DLD1 (cell line): ENCODE results near the gene PRLH.
"Not testable (repeated sequence)": the region's sequence is repeated elsewhere in the genome, so short reads cannot be mapped to it uniquely, and the experiment has no call there.

Experiments
- in situ Hi-C: cut with HindIII; loops from 2 replicates; pipeline ENCODE4 v1.10.0; 2017; ENCODE audit warnings: low sequenced_read_pairs

The PRLH gene

DNA sequence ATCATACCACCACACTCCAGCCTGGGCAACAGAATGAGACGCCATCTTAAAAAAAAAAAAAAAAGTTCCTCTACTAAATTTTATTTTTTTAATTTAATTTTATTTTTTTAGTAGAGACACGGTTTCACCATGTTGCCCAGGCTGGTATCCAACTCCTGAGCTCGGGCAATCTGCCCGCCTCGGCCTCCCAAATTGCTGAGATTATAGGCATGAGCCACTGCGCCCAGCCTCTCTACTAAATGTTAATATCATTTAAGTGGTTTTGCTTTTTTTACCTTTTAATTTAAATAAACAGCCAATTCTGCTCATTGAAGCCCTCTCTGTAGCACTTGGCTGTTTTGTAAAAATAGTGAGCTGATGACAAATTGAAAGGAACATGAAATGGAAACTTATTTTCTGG is 15.0 kb downstream of the PRLH start:
- in situ Hi-C loops: no loop called here

DNA sequence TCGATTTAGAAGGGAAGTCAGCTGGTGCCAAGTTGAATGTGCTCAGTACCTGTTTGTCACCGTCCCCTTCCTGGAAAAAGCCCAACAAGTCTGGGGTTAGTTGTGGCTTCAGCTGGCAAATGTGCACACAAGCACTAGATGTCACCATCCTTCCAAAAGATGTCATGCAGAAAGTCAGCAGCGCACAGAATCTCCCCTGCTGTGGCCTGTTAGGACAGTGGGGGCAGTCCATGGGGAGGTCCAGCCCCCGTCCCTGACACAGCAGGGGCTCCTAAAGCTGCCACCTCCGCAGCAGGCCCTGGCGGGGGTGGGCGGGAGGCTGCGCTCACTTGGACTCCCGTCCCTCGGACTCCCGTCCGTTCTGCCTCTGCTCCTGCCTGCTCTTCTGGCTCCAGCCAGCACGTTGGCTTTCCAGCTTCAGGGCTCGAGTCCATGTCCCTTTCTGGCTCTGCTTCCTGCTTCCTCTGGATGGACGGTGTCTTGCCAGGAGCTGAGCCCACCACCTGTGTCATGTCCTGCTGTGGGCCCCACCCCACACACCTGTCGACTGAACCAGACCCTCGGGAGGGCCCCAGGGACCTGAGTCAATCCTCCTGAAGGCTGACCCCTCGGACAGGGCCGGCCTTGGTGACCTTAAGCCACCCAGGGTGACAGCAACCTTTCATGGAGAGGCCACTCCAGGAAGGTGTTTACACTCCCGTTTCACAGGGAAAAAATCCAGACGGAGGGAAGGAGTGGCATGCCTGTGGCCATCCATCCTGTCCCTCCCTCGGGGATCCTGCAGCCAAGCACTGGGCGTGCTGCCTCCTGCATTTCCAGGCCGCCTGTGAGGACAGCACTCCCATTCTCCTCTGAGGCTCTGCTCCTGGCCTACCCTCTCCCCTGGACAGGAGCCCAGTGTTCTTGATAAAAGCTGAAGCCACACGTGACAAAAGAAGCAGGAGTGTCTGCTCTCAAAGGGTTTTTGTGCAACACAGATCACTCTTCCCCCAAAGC is 15.7 kb downstream of the PRLH start:
- in situ Hi-C loops: no loop called here

DNA sequence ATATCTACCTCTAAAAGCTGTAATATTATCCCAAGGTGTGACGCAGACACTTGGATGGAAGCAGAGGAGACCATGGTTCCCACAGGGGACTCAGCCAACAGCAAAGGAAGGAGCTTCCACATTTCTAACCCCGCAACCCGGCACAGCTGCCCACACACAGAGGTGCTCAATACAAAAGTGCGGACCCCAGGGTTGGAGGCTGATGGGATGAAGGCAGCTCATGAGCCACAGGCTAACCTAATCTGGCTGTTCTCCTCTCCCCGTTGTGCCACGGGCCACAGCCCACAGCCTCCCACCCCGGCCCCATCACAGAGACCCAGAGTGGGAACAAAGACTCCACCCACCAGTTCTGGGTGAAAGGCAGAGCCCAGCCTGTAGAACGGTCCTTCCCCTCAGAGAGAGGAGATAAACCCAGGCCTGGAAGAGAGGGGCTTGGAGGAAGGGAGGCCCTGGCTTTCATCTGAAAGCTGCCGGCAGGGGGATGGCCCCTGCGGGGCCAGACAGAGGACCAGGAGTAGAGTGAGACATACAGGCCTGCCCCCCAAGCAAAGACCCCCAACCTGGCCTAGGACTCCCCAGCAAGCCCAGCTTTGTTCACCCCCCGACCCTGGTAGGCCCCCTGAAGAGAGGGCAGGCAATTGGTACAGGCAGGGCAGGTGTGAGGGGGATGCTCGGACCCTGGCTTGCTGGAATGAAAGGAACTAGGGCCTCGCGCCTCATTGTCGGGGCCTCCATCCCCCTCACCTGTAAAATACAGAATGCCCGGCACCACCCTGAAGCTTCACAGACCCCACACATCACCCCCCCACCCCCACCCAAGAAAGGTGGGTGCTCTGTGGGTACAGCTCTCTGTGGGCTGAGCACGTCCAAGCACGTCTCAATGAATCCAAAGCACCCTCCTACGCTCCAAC is 17.3 kb downstream of the PRLH start:
- in situ Hi-C loops: no loop called here

DNA sequence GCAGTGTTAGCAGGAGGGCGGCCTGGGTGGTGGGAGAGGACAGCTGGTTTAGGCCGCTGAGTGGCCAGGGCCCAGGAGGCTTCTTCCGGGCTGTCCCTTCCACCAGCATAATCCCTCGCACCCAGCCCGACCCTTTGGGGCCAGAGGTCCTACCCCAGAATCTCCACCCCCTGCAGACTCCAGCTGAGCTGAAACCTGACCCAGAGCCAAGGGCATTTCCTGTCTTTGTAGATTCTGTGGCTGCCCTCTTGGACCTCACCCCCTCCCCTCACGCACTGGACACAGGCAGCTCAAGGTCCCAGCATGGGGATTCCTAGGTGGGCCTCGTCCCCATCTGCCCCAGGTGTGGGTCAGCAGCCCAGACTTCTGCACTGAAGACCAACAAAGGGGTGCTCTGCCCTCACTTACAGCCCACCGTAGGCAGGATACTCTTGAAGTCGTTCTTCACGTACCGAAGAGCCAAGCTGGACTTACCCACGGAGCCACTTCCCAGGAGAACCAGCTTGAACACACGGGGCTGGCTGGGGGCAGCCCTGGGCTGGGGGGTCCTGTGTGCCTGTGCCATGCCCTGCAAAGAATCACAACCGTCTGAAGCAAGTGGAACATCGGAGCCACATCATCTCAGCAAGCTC is 19.3 kb downstream of the PRLH start:
- in situ Hi-C loops: no loop called here

DNA sequence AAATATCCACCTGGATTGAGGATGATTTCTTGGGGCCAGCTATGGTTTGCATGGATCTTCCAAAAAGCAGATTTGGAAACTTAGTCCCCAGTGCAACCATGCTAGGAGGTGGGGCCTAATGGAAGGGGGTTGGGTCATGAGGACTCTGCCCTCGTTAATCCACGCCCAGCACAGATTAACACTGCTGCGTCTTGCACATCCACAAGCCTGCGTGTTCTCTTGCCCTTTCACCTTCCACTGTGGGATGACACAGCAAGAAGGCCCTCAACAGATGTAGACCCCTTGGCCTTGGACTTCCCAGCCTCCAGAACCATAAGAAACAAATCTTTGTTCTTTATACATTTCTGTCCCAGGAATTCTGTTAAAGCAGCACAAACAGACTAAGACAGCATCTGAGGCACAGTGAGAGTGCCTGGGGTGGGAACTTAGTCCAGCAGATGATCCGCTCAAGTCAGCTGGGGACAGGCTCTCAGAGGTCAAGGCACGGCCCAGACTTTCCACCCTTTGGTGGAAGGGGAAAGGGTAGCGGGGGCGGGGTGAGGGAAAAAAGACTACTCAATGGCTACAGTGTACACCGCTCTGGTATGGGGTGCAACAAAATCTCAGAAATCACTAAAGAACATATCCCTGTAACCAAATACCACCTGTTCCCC is 21.8 kb downstream of the PRLH start:
- in situ Hi-C loops: no loop called here

DNA sequence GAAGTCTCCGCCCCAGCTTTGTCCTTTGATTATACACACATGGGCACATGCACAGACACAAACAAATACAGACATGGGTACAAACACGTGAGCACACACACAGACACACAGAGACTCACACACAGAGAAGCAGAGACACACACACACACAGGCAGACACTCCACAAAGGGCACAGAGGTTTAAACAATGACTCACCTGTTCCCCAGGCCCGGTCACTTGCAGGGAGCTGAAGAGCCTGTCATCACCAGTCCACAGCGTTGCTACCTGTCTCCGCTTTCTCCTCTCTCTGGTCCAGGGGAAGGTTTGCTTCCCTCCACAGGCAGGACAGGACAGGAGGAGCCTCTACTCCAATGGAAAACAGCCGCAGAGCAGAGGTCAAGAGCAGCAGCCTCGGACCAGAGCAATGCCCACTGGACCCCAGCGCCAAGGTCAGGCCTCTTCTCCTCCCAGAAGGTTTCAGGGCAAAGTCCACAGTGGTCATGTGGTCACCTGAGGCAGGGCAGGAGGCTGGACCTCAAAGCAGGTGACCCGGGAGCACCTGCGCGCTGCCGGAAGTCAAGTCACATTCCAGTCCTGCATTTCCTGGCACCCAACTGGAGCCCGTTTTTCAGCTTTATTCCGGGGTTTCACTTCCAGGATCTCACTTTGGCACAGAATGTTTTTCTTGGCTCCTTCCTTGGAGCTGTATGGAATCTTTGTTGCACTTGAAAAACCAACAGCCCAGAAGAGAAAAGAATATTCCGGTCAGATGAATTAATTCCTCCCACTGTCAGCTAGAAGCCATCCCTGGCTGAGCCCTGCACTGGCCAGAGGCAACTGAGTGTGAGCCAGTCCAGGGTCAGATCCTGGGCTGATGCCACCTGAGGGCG is 24.1 kb downstream of the PRLH start, which contains the start of gene RAB17:
RAB17 (minus strand) TSS at position 463 of the 869 bp plus-strand sequence. CDS start 4,580 bp downstream, outside the sequence.
- in situ Hi-C loops: no loop called here

DNA sequence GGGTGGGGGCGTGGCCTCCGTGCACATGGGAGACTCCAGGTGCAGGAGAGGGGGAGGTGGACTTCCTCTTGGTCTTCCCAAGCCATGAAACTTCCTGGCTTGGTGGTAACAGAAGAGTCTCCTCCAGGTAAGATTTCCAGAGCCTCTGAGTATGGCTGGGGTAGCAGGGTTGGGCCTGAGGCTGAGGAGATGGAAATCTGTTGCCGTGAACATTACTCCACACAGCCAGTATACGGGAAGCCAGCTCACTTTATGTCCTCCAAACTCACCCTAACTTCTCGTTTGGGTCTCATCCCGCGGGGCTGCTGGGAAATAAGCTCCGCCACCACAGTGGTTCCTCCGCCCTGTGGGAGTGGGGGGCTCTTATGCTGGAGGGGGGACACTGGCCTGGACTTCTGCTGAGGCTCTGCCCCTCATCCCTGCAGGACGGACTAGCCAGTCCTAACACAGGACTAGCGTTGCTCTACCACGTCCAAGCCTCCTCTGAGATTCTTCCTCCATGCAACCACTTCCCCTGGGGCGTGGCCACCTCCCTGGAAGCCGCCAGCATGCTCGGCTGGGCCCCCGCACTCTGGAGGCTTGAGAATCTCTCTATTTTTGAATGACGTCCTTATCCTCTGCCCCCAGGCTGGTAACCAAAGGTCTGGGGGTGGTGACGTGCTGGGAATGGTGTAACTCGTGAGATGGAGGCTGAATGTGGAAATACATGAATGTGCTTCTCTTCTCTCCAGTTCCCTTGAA is 24.9 kb downstream of the PRLH start:
- in situ Hi-C loops: no loop called here

DNA sequence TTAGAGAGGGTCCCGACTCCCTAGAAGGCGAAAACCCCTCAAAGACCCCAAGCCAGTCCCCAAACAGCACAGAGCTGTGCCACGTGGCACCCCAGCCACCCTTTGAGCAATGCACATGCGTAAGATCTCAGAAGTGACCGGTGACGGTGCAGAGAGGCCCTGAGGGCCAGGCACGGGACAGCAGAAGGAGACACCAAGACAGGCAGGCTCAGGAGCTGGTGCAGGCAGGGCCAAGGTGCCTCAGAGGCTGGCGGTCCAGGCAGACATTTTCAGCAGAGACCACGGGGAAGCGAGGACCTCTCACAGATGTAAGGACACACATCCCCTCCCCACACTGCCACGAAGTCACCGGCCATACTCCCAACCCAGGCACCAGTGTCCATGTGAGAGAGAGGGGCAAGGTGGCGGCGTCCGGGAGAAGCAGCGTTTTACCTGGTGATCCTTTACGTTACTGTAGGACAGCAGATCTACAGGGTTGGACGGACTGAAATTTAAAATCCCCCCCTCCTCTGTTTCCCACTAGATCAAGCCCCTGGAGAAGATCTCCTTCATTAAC is 26.1 kb downstream of the PRLH start:
- in situ Hi-C loops: no loop called here

DNA sequence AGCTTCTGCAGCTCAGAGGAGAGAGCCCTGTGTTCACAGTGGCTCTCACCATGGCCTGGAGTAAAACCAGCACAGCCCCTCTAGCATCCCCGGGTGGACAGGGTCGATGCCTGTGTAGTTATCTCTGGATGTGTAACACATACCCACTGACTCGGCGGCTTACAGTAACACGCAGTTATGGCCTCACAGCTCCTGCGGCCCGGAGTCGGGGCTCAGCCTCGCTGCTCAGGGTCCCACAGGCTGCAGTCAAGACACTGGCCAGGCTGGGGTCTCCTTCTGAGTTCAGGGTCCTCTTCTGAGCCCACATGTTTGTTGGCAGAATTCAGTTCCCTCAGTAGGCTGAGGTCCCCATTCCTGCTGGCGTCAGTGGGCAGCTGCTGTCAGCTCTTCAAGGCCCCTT is 26.7 kb downstream of the PRLH start:
- in situ Hi-C loops: no loop called here

DNA sequence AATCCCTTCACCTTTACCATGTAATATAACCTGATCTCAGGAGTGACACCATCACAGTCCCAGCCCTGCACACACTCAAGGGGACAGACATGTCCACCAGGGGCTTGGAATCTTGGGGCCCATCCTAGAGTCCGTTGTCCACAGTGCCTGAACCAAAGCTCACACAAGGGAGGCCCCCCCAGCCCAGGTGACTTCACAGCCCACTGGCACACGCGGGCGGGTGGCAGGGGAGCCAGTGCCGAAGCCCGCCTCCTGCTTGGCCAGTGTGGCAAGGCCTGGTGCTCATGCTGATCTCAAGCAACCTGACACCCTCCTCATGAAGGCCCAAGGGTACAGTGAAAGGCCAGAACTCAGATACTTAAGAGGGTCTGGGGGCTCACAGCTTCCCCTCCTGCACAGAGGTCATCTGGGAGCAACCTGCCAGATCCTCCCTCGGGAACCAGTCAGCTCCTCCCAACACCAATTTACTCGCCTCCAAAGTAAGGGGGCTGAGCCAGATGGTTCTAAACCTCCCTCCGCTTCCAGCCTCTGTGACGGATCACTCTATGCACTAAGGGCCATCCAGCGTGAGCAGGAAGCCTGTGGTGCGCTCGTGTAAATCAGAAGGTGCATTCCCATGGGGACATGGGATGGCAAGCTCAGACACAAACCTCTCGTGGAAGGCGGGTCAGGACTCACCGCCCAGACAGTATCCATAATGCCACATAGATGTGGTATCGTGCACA is 27.4 kb downstream of the PRLH start:
- in situ Hi-C loops: no loop called here

DNA sequence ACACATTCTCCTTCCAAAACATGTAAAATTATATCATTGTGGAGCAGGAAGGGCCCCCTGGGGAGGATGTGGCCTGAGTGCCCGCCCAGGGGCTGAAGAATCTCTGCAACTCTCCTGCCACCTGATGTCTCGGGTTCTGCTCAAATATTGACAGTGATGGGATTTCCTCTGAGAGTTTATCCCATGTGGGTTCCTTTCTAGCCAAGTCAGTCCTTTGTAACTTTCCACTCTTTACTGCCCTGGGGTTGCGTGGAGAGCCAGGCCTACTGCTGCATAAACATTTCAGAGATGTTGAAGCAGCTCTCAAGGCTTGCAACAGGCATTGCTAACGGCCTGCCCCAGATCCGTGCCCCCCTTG is 28.1 kb downstream of the PRLH start:
- in situ Hi-C loops: no loop called here

DNA sequence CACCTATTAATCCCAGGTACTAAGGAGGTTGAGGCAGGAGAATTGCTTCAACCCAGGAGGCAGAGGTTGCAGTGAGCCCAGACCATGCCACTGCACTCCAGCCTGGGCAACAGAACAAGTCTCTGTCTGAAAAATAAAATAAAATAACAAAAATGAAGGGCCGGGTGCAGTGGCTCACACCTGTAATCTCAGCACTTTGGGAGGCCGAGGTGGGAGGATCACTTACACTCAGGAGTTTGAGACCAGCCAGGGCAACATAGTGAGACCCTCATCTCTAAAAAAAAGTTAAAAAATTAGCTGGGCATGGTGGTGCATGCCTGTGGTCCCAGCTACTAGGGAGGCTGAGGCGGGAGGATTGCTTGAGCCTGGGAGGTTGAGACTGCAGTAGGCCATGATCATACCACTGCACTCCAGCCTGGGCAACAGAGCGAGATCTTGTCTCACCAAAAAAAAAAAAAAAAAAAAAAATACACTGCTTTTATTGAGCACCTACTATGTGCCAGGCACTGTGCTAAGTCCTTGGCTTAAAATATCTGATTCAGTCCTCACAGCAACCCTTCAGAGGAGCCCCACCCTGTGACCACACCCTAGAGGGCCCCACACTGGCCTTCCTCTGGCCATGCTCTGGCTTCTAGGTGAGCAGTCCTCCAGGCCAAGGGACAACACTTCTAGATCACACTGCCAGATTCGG is 29.6 kb downstream of the PRLH start:
- in situ Hi-C loops: not testable (repeated sequence)

DNA sequence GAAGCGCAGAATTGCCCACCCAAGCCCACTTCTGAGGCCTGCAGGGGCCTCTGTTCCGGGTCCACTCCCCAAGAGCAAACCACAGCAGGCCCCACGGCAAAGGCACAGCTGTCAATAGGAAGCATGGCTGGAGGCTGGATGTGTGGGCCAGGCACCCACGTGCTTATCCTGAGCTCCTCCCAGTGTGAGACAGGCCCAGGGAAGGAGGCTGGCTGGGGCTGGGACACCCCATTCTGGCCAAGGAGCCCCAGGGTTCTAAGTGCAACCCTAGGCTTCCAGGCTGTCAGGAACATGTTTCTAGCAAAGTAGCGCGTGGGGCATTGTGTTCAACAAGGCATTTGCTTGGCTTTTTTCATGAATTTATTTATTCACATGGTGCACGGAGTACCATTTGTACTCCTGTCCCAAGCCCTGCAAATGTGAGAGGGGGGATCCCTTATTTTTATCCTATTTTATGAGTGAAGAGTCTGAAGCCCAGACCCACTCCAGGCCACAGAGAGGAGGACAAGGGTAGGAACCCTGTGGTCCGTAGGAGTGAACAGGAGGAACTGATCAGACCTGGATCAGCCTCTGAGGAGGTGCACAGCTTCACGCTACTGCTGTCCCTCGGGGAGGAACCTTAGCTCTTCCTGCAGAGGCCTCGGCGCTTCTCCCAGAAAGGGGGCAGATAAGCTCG is 30.3 kb downstream of the PRLH start:
- in situ Hi-C loops: no loop called here

DNA sequence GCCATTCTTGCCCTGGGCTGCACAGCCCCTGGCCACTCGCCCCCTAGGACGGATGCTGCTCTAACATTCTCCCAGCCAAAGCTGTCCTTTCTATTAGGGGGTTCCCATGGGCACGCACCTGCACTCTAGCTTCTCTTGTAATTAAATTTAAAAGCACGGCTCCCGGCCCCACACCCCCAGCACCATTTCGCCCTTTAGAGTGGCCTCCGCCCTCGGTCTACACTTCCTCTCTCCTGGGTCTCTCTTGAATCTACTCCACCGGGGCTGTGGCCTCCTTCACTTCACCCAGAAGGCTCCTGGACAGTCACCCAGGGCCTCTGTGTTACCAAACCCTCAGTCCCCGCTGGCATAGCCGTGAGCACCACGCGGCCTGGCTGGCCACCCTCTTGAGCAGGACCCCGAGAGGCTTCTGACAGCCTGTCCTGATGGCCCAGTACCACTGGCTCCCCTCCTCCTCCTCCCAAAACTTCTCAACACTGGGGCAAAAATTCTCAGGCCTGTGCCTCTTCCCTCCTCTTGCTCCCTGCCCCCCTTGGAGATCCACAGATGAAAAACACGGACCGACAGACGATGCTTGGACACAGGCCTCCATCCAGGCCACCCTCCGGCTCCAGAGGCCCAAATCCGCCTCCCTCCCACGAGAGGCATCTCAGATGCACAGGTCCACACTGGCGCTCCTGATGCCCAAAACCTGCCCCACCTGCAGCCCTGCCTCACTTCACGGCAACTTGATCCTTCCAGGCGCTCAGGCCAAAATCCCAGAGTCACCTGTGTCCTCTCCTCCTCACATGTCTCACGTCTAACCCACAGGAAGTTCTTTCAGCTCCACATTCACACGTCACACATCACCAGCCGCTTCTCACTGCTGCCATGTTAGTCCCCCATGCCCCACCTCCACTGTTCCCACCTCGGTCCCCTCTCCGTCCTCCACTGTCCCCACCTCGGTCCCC is 31.1 kb downstream of the PRLH start:
- in situ Hi-C loops: no loop called here

DNA sequence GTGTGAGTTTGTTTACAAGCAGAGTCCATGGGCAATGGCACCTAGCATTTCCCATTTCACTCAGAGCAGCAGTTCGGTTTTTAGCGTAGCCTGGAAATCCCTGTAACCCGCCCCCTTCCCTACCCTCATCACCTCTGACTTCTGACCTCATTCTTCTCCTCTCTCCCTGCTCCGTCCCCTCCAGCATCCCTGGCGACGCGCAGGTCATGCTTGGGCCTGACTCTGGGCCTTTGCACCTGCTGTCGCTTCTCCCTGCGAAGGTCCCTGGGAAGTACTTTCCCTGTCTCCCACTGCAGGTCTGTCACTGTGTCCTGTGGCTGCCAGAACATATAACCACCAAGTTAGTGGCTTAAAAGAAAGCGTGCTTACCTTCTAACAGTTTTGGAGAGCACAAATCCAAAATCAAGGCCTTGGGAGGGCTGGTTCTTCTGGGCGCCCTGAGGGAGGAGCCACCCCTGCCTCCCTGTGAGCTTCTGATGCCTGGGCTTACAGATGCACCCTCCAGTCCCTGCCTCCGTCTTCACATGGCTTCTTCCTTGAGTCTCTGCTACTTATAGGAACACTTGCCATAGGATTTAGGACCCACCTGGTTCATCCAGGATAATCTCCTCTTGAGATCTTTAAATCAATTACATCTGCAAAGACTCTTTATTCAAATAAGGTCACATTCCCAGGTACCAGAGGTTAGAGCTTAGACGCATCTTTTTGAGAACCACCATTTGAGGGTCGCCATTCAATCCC is 32.3 kb downstream of the PRLH start:
- in situ Hi-C loops: no loop called here
